ENCODE results near the gene HSD17B2. TPM values are rescaled to one million over a fixed set of nuclear protein-coding genes. Genes with fewer than 3 reads are reported as not detected.

The HSD17B2 gene
- total and polyA plus RNA-seq, 2 of the 4 experiments (the other 2 are of a cell fraction): 0.12 to 0.18 TPM

- Histone ChIP-seq H3K9me1 (ENCODE audit: insufficient read depth, low read length) (no peaks in the 10 kb centered on the region; the same call in 1 of the 2 replicates), H3K4ac (ENCODE audit: low read depth, low read length) (no peak overlapping the region; the same call in 1 of the 2 replicates), H2AFZ (replicated peaks; ENCODE audit: low read length, poor library complexity) (peak overlapping the region; percentile 57), H3K4me1 (ENCODE audit: control insufficient read depth, insufficient read depth, low read length) (peaks cover 7% of the 10 kb centered on the region), H3K79me1 (ENCODE audit: low read depth in 1 of 2, low read length in 2 of 2) (no peaks in the 10 kb centered on the region), H3K27me3 (ENCODE audit: control insufficient read depth, insufficient read depth, low read length) (no peaks in the 10 kb centered on the region), H2AK9ac (replicated peaks; ENCODE audit: low read depth, low read length, poor library complexity) (no peak overlapping the region), H3K4me3 (ENCODE audit: insufficient read depth, low read depth, low read length) (no peak overlapping the region), H3K27ac (ENCODE audit: insufficient read depth, low read length) (no peak overlapping the region), H2BK5ac (ENCODE audit: low read depth, low read length, poor library complexity, severe bottlenecking) (no peak overlapping the region), H2BK20ac (ENCODE audit: low read depth, low read length) (0 out of 2 replicates have a peak overlapping the region, but pooled peaks have one; percentile 10), H3K14ac (replicated peaks; ENCODE audit: low read depth, low read length) (no peak overlapping the region), H4K20me1 (ENCODE audit: insufficient read depth, low read length) (0 out of 2 replicates have a peak, but pooled peaks cover 3% of the 10 kb centered on the region), H4K8ac (ENCODE audit: low read depth in 2 of 2, low read length in 2 of 2) (peak overlapping the region in 1 of 2 experiments; percentile 13; a peak in 1 of 4 replicates), H3K23ac (ENCODE audit: low read depth, low read length) (no peak overlapping the region), H3K56ac (ENCODE audit: extremely low read depth, insufficient read depth, low read length) (no peak overlapping the region), H3K9me3 (ENCODE audit: control insufficient read depth, insufficient read depth, low read length) (no peaks in the 10 kb centered on the region), H2BK120ac (ENCODE audit: low read depth, low read length) (peak overlapping the region; percentile 30; the same call in 1 of the 2 replicates), H3K9ac (ENCODE audit: low read depth, low read length) (no peak overlapping the region), H3K36me3 (ENCODE audit: control insufficient read depth, insufficient read depth, low read length) (no peaks in the 10 kb centered on the region), H3K4me2 (ENCODE audit: low read depth, low read length) (peak overlapping the region; percentile 17; the same call in 1 of the 2 replicates), H4K5ac (ENCODE audit: low read depth, low read length) (no peak overlapping the region), H2AK5ac (ENCODE audit: low read depth, low read length) (peak overlapping the region; percentile 44; the same call in 1 of the 2 replicates), H2BK15ac (ENCODE audit: low read depth, low read length) (peak overlapping the region; percentile 17; the same call in 2 of the 3 replicates), H4K91ac (ENCODE audit: insufficient read depth, low read depth, low read length) (no peak overlapping the region), H3K18ac (ENCODE audit: low read depth, low read length) (peak overlapping the region; percentile 48; the same call in 1 of the 2 replicates)
- CTCF ChIA-PET: interaction anchor here (1.0 to 1.5 kb wide), 4 partner anchors 18 to 233 kb away, joined by 3 to 7 read pairs (median 4); no protein-coding TSS in a partner anchor
- TF ChIP-seq RCOR1 (IDR thresholded peaks at IDR 0.05; ENCODE audit: insufficient replicate concordance, low read length): no peak
- 0 out of 2 replicates have a peak, but pooled peaks have one; percentile 17 for TF ChIP-seq SMC3 (IDR thresholded peaks at IDR 0.05; ENCODE audit: low read depth, low read length)
- TF ChIP-seq, protein P1, sequence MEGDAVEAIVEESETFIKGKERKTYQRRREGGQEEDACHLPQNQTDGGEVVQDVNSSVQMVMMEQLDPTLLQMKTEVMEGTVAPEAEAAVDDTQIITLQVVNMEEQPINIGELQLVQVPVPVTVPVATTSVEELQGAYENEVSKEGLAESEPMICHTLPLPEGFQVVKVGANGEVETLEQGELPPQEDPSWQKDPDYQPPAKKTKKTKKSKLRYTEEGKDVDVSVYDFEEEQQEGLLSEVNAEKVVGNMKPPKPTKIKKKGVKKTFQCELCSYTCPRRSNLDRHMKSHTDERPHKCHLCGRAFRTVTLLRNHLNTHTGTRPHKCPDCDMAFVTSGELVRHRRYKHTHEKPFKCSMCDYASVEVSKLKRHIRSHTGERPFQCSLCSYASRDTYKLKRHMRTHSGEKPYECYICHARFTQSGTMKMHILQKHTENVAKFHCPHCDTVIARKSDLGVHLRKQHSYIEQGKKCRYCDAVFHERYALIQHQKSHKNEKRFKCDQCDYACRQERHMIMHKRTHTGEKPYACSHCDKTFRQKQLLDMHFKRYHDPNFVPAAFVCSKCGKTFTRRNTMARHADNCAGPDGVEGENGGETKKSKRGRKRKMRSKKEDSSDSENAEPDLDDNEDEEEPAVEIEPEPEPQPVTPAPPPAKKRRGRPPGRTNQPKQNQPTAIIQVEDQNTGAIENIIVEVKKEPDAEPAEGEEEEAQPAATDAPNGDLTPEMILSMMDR (conservative IDR thresholded peaks at IDR 0.05; ENCODE audit: low read depth, low read length): 0 out of 2 replicates have a peak, but pooled peaks have one; percentile 32
- peak; percentile 15; the same call in 1 of the 2 replicates for TF ChIP-seq RAD21 (IDR thresholded peaks at IDR 0.05; ENCODE audit: low read length)
- TF ChIP-seq USF2 (IDR thresholded peaks at IDR 0.05; ENCODE audit: low read depth, low read length): no peak
- TF ChIP-seq, protein P2, sequence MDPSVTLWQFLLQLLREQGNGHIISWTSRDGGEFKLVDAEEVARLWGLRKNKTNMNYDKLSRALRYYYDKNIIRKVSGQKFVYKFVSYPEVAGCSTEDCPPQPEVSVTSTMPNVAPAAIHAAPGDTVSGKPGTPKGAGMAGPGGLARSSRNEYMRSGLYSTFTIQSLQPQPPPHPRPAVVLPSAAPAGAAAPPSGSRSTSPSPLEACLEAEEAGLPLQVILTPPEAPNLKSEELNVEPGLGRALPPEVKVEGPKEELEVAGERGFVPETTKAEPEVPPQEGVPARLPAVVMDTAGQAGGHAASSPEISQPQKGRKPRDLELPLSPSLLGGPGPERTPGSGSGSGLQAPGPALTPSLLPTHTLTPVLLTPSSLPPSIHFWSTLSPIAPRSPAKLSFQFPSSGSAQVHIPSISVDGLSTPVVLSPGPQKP (IDR thresholded peaks at IDR 0.05; ENCODE audit: borderline replicate concordance, low read depth, low read length): no peak
- no TSS peak for BruUV-seq (replicated peaks)
- in situ Hi-C loops (cut with MboI; ENCODE audit: low sequenced_read_pairs) (no loop called here), dilution Hi-C loops (cut with HindIII; ENCODE audit: low sequenced_read_pairs, unreplicated experiment) (no loop called here), intact Hi-C loops (cut with micrococcal nuclease) (no loop called here)
- POLR2A ChIA-PET (ENCODE audit: unreplicated experiment): no interaction called here
- 80% methylated on average over 1 of the region's 11 CpGs; no CpG with 5 or more reads in 1 of the 2 experiments for WGBS, 2 experiments (ENCODE audit: extremely low coverage in 2 of 2, insufficient read length in 1 of 2)
- peak; percentile 45 for ATAC-seq (ENCODE audit: low read depth)
- peak; percentile 57 for DNase-seq
These were observed 38.2 kb upstream of the HSD17B2 start for GRCh38 chr16:81996664-81997509.

Data from IMR-90 (cell line).